GM19324 (cell line): ENCODE results near the gene SDF2L1.

Experiments
- ATAC-seq: cut with Tn5 transposase; IDR thresholded peaks from one replicate; pipeline ENCODE4 v1.9.1; 2021; ENCODE audit warnings: mild to moderate bottlenecking, moderate library complexity; ENCODE audit not compliant: unreplicated experiment, low FRiP score

The SDF2L1 gene

GRCh38 chr22:21621025-21621424 lies 21.1 kb upstream of the SDF2L1 start:
- no peak for ATAC-seq

- ATAC-seq = no peak
Measured at GRCh38 chr22:21622011-21622918, 19.8 kb upstream of the SDF2L1 start.

GRCh38 chr22:21622919-21623647 lies 19.0 kb upstream of the SDF2L1 start:
- no peak for ATAC-seq

DNA sequence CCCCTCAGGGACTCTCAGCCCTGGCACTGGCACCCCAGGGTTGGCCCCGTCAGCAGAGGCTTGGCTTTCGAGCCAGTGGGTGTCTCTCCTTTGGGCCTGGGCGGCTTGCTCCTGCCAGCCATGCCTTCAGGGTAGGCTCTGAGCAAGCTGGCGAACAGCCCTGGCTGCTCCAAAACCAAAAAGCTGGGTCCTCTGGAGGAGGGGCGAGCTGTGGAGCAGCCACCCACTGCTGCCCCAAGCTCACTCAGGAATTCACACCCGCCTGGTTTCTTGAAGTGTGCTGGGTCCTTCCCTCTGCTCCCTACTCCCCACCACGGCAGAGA lies 18.5 kb upstream of the SDF2L1 start:
- ATAC-seq = no peak

DNA sequence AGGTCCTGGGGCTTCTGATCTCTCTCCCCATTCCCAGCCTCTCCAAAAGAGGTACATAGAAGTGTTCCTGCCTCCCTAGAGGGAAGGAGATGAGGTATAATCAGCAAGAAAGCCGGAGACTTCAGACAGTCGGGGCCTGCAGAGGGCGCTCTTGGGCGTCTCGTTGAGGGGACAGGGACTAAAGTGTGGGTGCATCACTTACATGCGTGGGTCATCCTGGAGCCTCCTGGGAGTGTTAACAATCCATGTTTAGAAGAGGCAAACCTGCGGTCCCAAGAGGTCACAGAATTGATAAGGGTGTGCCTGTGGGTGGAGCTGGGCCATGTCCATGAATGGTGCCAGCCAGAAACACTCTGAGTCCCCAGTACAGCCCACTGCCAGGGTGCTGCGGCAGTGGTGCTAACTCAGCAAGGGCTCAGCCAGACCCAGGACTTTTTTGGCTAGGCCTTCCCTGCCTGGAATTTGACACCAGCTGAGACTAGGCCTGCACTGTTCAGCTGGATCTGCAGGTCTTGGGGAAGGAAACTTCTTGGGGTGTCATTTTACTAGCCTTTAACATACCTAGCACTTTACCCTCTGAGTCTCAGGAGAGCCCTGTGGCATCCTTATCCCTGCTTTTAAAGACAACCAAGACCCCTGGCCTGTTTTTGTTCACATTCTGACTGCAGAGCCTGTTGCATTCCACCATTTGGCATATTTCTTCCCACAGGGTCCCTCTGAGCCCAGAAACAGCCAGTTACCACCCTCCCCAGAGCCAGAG lies 17.8 kb upstream of the SDF2L1 start:
- ATAC-seq = no peak

GRCh38 chr22:21624880-21625791 lies 17.0 kb upstream of the SDF2L1 start:
- no peak for ATAC-seq

DNA sequence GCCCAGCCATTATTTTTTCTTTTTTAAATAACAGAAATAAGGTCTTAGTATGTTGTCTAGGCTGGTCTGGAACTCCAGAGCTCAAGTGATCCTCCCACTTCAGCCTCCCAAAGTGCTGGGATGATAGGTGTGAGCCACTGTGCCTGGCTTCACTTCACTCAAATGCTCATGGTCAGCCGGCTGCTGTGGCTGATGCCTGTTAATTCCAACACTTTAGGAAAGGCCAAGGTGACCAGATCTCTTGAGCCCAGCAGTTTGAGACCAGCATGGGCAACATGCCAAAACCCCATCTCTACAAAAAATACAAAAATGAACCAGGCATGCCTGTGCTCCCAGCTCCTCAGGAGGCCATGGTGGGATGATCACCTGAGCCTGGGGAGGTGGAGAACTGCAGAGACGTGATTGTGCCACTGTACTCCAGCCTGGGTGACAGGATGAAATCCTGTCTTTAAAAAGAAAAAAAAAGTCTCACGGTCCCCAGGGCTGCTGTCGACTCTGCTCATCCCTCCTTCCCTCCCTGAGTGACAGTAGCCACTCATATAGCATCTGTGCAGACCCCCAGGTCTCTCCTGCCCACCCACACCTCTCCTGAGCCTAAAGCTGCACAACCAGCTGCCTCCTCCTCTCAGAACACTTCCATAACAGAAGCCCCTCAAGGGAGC lies 15.9 kb upstream of the SDF2L1 start:
- ATAC-seq = no peak

DNA sequence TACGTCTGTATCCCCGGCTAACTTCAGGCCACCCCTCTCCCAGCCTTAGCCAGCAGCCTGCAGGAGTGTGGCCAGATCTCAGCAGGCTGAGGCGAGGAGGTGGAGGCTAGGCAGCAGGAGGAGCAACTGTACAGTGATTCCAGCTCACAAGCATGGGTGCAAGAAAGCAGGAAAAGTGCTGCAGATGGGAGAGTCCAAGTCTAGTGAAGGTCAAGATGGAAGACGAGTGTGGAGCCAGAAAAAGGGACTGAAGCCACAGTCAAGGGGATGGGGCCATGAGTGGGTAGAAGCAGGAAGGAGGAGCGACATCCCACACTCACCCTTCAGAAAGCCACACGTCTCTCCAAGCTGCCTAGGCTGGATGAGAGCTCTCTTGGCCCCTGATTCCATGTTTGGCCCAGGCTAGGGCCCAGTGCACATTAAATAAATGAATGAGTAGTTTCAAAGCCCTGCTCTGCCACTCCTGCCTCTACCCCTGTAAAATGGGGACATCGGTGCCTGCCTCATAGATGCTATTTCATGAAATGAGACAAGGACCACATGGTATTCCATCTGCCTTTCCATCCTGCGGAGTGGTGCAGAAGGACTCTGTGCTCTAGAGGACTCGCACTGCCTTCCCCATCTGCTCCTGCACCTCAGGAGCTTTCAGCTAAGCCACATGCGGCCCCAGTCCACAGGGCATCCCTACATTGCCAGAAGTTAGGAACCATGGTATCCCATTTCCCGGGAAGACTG lies 15.2 kb upstream of the SDF2L1 start:
- ATAC-seq = no peak

GRCh38 chr22:21628386-21629254 lies 13.5 kb upstream of the SDF2L1 start:
- no peak for ATAC-seq

DNA sequence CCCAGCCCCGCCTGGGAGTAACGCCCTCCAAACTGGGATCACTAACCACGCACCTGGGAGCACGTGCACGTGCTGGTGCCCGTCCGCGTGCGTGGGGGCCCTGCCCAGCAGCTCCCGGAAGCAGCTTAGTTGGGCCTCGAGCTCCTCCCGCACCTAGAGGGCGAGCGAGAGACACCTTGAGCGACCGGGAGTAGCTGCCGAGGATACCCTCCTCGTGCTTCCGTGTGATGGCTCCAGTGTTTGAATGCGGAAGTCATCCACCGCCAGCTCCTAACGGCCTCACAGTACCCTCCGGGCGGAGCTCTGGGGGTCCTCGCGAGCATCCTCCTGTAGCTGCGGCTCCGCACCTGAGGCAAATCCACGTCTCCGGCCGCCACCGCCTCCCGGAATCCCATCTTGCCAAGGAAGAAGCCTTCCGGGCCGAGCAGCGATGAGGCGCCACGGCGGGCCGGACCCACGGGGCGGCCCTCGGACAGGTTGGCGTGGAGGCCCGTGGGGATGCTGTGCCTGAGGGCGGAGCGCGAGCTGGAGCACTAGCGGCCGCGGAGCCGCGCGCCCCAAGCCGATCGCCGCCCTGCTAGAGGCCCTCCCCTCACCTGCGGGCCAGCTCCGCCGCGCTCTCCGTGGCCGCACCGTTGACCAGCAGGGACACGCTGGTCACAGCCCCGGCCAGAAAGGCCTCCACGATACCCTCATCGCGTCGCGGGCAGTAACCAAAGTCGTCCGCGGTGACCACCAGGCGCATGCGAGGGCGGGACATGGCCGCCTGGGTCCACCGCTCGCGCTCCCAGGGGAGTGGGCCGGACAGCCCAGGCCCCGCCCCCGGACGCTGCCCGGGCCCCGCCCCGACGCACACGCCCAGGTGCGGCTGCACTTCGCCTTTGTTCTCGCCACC lies 12.6 kb upstream of the SDF2L1 start, which contains the start of gene YDJC:
TSS of gene YDJC (minus strand) at position 768 of the 895 bp plus-strand sequence. CDS start at position 760, 8 bp downstream.
- ATAC-seq = peak; percentile 83

- ATAC-seq = no peak
Measured at GRCh38 chr22:21631025-21631424, 11.1 kb upstream of the SDF2L1 start.

DNA sequence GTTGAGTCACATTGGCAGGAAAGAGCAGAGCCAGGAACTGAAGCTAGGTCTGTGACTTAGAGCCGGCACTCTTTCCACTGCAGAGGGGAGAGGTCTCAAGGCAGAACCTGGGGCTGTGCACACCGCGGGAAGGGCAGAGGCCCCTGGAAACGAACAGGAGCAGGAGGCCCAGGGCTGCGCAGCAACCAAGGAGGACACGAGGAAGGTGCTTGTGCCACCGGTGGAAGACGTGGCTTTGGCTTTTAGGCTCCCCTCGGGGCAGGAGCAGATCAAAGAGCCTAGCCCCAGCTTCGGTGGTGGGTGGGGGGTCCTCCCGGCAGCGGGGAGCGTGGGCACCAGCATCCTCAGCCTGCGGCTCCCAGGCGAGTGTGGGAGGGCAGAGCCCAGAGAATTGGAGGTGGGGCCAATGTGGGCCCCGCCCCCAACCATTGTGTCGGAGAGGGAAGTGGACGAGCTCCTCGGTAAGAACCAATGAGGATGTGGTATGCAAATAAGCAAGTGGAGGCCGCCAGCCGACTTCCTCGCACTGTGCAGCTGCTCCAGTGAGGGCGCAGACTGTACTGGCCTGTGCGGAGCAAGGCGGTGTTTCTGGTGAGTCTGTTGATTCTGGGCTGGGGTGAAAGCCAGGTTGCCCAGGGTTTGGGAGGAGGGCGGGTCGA lies 9.7 kb upstream of the SDF2L1 start, which contains the start of gene CCDC116:
TSS of gene CCDC116 (plus strand) at position 524 of the 659 bp plus-strand sequence. CDS start 422 bp downstream, outside the sequence.
- ATAC-seq = no peak

GRCh38 chr22:21632931-21633330 lies 9.2 kb upstream of the SDF2L1 start:
- ATAC-seq = no peak

DNA sequence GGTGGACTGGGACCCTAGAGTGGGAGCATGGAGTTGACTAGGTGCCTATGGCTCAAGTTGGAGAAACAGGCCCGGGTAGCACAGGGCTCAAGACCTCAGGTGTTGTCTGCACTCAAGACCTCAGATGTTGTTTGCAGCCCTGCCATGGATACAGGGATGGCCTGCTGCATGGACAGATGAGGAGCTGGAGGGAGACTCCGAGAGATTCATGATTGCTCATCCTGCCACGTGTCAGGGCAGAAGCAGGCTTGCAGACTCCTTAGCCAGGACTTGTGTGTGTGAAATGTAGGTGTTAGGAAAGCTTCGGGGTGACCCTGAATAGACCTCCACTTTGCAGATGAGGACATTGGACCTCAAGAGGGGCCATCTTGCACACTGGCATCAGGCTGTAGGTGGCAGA lies 8.6 kb upstream of the SDF2L1 start:
- no peak for ATAC-seq

GRCh38 chr22:21634081-21634480 lies 8.0 kb upstream of the SDF2L1 start:
- no peak for ATAC-seq

DNA sequence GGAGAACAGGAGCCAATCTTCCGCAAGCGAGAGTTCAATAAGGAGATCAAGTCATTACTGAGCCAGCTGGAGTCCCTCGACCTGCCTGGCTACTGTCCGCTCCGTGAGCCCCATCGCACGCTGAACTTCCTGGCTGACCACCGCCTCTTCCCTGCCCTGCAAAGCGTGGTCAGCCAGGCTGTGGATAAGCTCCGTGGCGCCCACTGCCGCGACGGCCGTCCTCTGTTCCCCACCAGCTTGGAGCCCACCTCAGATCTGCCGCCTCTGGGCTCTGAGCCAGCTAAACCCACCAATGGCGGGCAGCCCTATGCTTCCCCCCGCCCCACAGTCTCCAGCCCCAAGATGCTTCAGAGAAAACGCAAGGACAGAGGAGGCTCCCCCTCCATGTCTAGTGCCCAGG lies 7.3 kb upstream of the SDF2L1 start:
- ATAC-seq = no peak
